NB4 (cell line): ENCODE data around the gene TPM4.

ENCODE experiments used
- DNase-seq: peaks from one replicate; pipeline ENCODE4 v3.0.0; 2010; ENCODE audit warnings: low read depth
- H3K4me3 ChIP-seq: one replicate; pipeline ENCODE4 v1.5.1; 2011; ENCODE audit warnings: mild to moderate bottlenecking, low read depth, low read length, moderate library complexity
- MYC ChIP-seq: IDR thresholded peaks from 2 replicates; pipeline ENCODE4 v1.6.1; 2011; ENCODE audit warnings: low read depth, low read length
- POLR2A ChIP-seq: IDR thresholded peaks from 2 replicates; pipeline ENCODE4 v1.6.1; 2011; ENCODE audit warnings: mild to moderate bottlenecking; ENCODE audit not compliant: insufficient read length; ENCODE audit errors: extremely low read depth
- TF ChIP-seq, protein P1 (sequence below): IDR thresholded peaks from one replicate; pipeline ENCODE4 v1.5.1; 2012; ENCODE audit warnings: low read depth, low read length
- TF ChIP-seq, protein P2 (sequence below): IDR thresholded peaks from 2 replicates; pipeline ENCODE4 v1.6.1; 2011; ENCODE audit warnings: low read depth, low read length

Gene TPM4

DNA sequence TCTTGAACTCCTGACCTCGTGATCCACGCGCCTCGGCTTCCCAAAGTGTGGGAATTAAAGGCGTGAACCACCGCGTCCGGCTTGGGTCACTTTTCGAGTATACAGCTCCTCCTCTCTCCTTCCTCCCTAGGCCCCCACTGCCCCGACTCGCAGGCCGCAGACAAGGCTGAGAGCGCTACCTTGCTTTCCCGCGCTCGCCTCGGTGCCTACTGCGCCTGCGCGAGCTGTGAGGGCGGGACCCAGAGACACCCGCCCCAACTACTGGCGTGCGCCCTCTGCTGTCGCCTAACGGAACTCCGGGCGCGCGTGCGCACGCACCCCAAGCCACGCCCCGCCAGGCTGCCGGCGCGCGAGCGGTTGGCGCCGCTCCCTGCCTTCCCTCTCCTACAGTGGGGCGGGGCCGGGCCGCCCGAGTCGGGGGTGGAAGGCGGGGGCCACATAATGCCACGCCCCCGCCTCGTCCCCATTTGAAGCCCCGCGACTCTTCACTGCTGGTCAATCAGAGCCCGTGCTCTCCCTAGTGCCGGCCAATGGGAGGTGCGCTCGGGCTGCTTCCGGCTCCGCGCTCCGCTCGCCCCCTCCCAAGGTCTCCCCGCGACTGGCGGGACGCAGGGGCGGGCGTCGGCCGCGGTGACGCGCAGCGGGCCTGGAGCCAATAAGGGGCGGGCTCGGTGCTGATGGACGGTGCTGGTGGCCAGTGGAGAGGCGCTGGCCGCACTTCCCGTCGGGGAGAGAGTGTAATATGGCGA lies 35.0 kb downstream of the TPM4 start, which contains the start of gene RAB8A:
TSS of gene RAB8A (plus strand) at position 730 of the 749 bp plus-strand sequence. CDS start at position 743, 13 bp downstream.
- DNase-seq = peak; percentile 99

DNA sequence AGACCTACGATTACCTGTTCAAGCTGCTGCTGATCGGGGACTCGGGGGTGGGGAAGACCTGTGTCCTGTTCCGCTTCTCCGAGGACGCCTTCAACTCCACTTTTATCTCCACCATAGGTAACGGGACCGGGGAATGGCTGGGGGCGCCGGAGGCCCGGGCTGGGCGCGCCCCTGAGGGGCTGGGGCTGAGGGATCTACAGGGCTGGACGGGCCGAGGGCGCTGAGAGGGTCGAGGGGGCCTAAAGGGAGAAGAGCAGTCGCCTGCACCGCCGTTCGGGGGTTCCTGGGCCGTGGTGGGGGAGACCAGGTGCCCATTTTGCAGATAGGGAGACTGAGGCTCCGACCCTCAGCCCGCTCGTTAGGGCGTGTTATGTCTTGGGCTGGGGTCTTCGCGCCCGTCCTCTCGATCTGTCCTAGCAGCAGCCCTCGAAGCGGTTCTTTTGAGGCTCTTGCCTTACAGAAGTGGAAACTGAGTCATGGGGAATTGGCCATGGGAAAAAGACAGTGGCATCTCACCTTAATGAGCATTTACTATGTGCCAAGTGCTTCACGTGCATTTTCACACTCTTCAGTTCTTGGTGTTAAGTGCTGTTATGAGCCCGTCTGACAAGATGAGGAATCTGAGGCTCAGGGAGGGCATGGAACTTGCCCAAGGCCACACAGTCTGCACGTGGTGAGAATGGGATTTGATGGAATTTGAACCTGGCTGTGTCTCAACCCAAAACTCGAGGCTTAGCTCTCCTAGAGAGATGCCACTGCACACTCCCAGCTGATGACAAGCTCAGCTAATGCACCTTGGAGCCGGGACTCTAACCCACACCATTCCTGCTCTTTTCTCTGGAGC lies 35.8 kb downstream of the TPM4 start:
- DNase-seq = no peak

More for the DNA sequence above, 35.0 kb downstream of the TPM4 start, which contains the start of gene RAB8A:
- TF ChIP-seq MYC = peak; percentile 71
- TF ChIP-seq, protein P1, sequence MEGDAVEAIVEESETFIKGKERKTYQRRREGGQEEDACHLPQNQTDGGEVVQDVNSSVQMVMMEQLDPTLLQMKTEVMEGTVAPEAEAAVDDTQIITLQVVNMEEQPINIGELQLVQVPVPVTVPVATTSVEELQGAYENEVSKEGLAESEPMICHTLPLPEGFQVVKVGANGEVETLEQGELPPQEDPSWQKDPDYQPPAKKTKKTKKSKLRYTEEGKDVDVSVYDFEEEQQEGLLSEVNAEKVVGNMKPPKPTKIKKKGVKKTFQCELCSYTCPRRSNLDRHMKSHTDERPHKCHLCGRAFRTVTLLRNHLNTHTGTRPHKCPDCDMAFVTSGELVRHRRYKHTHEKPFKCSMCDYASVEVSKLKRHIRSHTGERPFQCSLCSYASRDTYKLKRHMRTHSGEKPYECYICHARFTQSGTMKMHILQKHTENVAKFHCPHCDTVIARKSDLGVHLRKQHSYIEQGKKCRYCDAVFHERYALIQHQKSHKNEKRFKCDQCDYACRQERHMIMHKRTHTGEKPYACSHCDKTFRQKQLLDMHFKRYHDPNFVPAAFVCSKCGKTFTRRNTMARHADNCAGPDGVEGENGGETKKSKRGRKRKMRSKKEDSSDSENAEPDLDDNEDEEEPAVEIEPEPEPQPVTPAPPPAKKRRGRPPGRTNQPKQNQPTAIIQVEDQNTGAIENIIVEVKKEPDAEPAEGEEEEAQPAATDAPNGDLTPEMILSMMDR = peak; percentile 72
- TF ChIP-seq, protein P2, sequence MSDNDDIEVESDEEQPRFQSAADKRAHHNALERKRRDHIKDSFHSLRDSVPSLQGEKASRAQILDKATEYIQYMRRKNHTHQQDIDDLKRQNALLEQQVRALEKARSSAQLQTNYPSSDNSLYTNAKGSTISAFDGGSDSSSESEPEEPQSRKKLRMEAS = peak; percentile 49
- TF ChIP-seq POLR2A = peak; percentile 23
- peak within 1 kb of the TSS; percentile 90 for H3K4me3 ChIP-seq

DNA sequence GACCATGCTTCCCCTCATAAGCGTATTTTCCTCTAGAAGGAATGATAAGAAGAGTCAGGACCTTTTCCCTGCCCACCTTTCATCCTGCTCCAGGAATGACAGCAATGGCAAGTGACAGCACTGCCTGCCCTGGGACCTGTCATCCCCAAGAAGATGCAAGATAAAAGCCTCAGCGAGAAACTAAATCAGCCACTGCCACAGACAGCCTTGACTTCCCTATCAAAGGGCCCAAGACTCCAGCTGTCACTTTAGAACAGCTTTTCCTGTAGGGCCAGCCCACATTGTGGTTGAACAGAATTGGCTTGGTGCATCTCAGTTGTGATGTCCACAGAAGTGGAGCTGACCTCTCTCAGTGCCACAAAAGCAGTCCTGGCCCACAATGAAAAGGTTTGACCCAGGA lies 36.5 kb downstream of the TPM4 start:
- peak overlapping the region; percentile 90 for H3K4me3 ChIP-seq
- peak; percentile 65 for DNase-seq

More for the DNA sequence above, 35.8 kb downstream of the TPM4 start:
- TF ChIP-seq, protein P1 = no peak
- TF ChIP-seq, protein P2 = peak; percentile 58
- TF ChIP-seq POLR2A (peak; percentile 58), MYC (no peak)
- peak overlapping the region; percentile 90 for H3K4me3 ChIP-seq

DNA sequence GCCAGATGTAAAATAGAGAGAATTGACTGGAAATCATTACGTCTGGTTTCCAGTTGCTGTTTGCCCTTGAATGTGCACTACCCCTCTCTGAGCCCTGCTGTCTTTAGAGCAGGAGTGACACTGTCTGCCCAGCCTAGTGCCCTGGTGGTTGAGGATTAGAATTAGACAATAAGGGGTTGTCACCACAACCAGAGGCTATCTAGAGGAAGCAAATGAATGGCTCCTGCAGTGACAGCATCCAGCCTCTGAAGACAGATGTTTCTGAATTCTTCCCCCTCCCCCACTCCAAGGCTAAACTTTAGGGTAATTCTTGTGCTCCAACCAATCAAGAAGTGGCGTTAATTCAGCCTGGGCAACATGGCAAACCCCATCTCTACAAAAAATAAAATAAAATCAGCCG lies 37.4 kb downstream of the TPM4 start:
- H3K4me3 ChIP-seq = peak overlapping the region; percentile 90
- TF ChIP-seq POLR2A (no peak), MYC (no peak)
- TF ChIP-seq, protein P2 = no peak
- TF ChIP-seq, protein P1 = no peak
- DNase-seq = peak; percentile 68

More for the DNA sequence above, 36.5 kb downstream of the TPM4 start:
- TF ChIP-seq, protein P2 = no peak
- no peak for TF ChIP-seq POLR2A
- TF ChIP-seq, protein P1 = no peak
- no peak for TF ChIP-seq MYC

DNA sequence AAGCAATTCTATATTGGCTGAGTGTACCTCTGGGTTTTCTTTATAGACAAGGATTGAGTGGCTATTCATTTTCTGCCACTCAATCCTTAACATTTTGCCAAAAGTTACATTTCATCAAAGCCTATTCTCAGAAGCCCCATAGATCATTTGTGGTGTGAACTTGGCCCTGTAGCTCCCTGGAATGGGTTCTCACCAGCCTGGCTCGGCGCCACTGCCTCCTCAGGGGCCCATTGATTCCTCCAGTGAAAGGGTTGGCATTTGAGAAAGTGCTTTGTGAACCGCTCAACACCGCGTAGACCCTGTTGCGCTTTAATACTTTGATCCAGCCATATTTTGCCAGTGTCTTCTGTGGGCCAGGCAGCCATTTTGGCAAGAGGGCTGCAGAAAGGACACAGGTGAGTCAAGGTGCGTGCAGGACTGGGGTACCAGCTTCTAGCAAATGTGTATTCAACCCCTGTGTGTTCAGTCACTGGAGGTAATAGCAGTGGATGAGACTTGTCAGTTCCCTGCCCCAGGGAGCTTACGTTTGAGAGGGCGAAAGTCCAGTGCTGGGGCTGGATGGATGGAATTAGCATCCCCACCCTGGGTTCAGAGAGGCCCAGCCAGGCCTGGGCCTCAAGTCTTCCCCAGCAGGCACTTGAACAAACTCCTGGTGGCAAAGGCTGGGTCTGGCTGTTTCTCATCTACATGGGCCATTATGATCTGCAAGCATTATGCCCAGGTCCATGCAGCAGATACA lies 39.2 kb downstream of the TPM4 start:
- TF ChIP-seq POLR2A = no peak
- TF ChIP-seq MYC = no peak
- TF ChIP-seq, protein P1 = no peak
- TF ChIP-seq, protein P2 = no peak
- DNase-seq = no peak
- H3K4me3 ChIP-seq = peak overlapping the region; percentile 47
